Brain microvascular endothelial cell (primary cell): ENCODE data around the gene VAC14.

Source experiments
- DNase-seq: peaks from one replicate; pipeline ENCODE4 v3.0.0-alpha.2; 2020
- H3K27ac ChIP-seq: fragments of 250-450 bp; sonication (Bioruptor Pico); 2 replicates; pipeline ENCODE4 v1.5.1; 2020; ENCODE audit warnings: mild to moderate bottlenecking, moderate library complexity
- H3K27me3 ChIP-seq: fragments of 250-450 bp; sonication (Bioruptor Pico); replicated peaks from 2 replicates; pipeline ENCODE4 v1.5.1; 2020; ENCODE audit warnings: mild to moderate bottlenecking
- H3K36me3 ChIP-seq: fragments of 250-450 bp; sonication (Bioruptor Pico); replicated peaks from 2 replicates; pipeline ENCODE4 v1.5.1; 2020; ENCODE audit warnings: mild to moderate bottlenecking
- H3K4me3 ChIP-seq: 2 replicates; pipeline ENCODE4 v1.5.1; 2011; ENCODE audit warnings: low read depth, mild to moderate bottlenecking, control low read depth, low read length, moderate library complexity
- in situ Hi-C: cut with HindIII; loops from 2 replicates; pipeline ENCODE4 v1.10.0; 2017; ENCODE audit warnings: low sequenced_read_pairs, low pct_ligation_motif_present
- TF ChIP-seq, protein P1 (sequence below): IDR thresholded peaks from 2 replicates; pipeline ENCODE4 v1.5.1; 2011; ENCODE audit warnings: low read depth, mild to moderate bottlenecking, moderate library complexity, low read length, control low read depth, inconsistent platforms; ENCODE audit errors: missing control alignments

The VAC14 gene

DNA sequence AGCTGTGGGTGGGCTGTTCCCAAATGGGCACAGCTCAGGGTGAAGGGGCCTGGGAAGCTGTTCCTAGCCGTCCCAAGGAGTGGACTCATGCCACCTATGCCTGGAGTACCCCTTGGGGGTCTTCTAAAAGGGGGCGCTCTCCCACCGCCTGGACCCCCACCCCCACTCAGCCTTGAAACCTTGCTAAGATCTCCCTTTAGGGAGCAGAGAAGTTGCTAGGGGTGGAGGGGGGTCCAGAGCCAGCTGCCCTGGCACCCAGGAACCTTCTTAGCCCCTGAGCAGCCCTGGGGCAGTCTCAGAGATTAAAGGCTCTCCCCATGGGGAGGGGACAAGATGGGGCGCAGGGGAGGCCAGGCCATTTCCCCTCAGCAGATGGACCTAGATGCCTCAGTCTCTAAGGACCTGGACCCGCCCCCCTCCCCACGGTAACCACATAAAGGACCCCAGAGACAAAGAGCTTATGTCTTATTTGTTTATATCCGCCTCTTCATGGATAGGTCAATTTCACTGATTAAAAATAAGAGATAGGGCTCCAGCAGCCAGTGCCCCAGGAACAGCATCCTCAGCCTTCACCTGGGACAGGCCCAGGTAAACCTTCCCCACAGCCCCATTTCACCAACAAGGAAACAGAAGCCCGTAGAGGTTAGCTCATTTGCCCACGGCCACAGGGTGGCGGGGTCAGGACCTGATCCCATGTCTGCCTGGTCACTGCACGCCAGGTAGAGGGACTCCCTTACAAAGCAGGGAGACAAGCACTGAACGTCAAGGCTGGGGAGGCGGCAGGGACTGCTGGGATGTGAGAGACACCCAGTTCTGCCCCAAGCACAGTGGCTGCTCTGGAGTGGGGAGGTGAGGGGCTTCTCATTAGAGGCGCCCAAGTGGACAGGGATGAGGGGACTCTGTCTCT lies 118.5 kb downstream of the VAC14 start:
- Histone ChIP-seq H3K4me3 (no peak overlapping the region), H3K27me3 (no peaks in the 10 kb centered on the region), H3K36me3 (peaks cover 9% of the 10 kb centered on the region), H3K27ac (no peak overlapping the region)
- DNase-seq: no peak
- TF ChIP-seq, protein P1, sequence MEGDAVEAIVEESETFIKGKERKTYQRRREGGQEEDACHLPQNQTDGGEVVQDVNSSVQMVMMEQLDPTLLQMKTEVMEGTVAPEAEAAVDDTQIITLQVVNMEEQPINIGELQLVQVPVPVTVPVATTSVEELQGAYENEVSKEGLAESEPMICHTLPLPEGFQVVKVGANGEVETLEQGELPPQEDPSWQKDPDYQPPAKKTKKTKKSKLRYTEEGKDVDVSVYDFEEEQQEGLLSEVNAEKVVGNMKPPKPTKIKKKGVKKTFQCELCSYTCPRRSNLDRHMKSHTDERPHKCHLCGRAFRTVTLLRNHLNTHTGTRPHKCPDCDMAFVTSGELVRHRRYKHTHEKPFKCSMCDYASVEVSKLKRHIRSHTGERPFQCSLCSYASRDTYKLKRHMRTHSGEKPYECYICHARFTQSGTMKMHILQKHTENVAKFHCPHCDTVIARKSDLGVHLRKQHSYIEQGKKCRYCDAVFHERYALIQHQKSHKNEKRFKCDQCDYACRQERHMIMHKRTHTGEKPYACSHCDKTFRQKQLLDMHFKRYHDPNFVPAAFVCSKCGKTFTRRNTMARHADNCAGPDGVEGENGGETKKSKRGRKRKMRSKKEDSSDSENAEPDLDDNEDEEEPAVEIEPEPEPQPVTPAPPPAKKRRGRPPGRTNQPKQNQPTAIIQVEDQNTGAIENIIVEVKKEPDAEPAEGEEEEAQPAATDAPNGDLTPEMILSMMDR: no peak
- in situ Hi-C loops: no loop called here

DNA sequence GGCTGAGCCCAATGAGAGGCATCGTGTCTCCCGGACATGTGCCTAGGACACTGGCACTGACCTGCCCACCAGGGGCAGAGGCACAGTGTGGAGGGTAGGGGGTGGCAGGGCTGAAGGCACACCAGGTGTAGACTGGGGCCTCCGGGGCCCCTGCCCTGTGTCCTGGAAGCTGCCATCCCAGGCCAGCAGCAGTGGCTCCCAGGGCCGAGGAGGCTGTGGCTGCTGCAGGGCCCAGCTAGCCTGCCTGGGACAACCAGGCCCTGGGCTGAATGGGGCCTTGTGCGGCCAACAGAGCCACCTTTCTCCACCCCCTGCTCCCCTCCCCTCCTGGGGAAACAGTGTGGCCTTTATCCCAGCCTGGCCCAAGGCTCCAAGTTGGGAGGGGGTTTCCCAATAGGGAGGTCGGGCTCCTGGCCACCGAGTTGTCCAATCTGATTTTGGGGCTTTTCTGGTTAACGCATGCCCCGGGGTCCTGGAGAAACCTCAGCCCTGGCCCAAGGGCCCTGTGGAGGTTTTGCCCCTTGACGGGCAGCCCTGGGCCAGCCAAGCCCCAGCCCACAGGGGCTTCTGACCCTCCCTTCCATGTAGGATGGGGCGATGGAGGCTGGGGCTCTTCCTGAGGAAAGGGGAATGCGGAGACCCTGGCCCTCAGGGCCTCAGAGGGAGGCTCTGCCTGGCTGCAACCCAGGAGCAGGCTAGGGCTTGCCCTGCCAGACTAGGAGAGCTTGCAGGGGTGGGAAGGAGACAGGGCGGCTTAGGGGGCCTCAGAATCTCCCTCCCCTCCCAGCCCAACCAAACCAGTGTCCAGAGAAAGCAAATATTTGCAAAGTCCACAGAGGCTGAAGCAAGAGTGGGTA lies 119.3 kb downstream of the VAC14 start:
- H3K27ac ChIP-seq: no peak overlapping the region
- no peak for DNase-seq
- in situ Hi-C loops: no loop called here
- no peak overlapping the region for H3K4me3 ChIP-seq
- TF ChIP-seq, protein P1: no peak
- no peaks in the 10 kb centered on the region for H3K27me3 ChIP-seq
- peaks cover 9% of the 10 kb centered on the region for H3K36me3 ChIP-seq

DNA sequence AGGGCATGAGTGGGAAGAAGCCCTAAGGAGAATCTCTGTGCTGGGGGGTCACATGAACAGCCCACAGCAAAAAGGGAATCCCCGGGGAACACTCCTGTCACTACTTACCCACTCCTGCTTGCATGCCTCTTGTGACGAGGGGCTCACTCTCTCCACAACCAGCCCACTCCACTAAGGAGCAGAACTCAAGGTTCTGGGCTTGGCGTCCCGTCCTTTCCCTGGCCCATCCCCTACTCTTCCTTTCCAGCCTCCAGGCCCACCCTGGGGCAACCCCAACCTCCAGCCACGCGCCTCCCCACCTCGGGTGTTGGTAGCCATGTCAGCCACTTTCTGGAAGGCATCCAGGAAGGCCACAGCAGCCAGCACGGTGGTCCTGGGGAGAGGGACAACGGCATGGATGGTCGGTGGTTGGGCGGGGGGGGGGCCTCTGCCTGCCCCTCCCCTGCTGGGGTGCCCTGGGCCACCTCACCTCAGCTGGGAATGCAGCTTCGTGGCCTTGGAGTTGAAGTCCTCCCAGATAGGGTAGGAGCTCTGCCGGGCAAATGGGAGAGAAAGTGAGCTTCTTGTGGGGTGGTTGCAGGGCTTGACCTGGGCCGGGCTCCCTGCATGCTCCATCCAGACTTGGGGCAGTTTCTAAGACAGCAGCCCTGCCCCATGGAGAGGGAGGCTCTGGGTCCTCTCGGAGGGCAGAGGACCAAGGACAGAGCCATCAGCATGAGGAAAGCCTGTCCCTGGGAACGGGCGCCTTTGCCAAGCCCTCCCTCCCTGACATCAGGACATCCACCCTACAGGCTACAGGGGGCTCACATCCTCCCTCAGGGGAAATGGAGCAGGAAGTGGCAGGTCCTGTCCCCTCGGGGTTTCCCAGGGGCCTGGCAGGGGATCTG lies 120.2 kb downstream of the VAC14 start:
- no peak for DNase-seq

DNA sequence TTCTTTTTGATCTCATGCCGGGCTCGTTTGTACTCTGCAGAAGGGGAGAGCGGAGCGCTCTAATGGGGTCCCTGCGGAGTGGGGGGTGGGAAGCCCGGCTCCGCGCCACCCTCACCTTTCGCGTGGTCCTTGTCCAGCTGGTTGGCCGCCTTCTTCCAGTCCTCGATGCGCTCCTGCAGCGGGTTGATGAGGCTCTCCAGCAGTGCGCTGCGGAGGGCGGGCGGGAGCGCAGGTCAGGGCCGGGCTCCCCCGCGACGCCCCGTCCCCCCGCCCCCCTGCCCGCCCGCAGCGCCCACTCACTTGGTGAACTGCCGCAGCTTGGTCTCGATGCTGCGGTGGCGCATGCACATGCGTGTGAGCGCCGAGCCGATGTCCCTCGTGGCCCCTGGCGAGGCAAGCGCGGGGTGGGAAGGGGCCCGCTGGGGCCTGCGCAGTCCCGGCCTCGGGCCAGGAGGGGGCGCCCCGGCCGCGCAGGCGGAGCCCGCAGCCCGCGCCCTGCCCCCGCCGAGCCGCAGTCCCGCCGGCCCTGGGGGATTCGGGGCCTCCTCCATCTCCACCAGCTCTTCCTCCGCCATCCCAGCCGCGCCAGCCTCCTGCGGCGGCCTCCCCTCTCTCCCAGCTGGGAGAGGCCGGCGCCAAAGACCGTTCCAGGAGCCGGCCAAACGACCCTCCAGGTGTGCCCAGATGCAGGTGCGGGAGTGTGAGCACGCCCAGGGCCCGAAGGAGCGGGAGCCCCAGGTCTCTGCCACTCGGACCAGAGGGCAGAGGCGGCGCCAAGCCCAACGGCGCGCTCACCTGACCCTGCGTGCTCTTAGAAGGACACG lies 121.1 kb downstream of the VAC14 start:
- H3K4me3 ChIP-seq: no peak overlapping the region
- DNase-seq: no peak
- peaks cover 12% of the 10 kb centered on the region for H3K36me3 ChIP-seq
- TF ChIP-seq, protein P1: peak; percentile 34
- no peaks in the 10 kb centered on the region for H3K27me3 ChIP-seq
- no peak overlapping the region for H3K27ac ChIP-seq
- in situ Hi-C loops: no loop called here

More for the DNA sequence above, 120.2 kb downstream of the VAC14 start:
- TF ChIP-seq, protein P1: no peak
- Histone ChIP-seq H3K4me3 (no peak overlapping the region), H3K27ac (no peak overlapping the region), H3K27me3 (no peaks in the 10 kb centered on the region), H3K36me3 (peaks cover 10% of the 10 kb centered on the region)
- in situ Hi-C loops: no loop called here
